ENCODE data around the gene GNAL. TPM values are rescaled to one million over a fixed set of nuclear protein-coding genes. Genes with fewer than 3 reads are reported as not detected.

Gene GNAL
- total RNA-seq, 1 donor from 2014 or later = 26.8 TPM

DNA sequence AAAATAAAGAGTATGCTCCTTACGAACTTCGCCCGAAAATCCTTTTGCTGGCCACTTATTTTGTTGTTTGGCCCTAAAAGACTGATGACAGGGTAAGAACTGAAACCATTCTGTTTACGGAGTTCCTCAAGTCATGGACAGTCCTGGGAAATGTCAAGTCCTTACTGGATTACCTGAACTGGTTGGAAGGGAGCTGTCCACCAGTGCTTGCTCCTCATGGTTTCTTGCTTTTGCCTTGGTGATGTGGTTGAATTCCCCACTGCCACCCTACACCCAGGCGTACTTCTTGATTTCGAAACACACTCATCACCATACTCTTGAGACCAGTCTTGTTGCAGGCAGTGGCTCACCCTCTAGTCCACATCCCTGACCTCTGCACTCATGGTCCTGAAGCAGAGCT lies 113.1 kb downstream of the GNAL start:
- no peaks in the 10 kb centered on the region for H3K36me3 Mint-ChIP-seq
- Histone ChIP-seq H2AFZ (replicated peaks) (no peak overlapping the region), H3K36me3 (no peaks in the 10 kb centered on the region), H3K4me1 (peaks cover under 1% of the 10 kb centered on the region), H3K27ac (no peak overlapping the region), H3K9me3 (ENCODE audit: low read depth) (no peaks in the 10 kb centered on the region), H3K79me2 (ENCODE audit: low read depth) (no peaks in the 10 kb centered on the region), H3K27me3 (no peaks in the 10 kb centered on the region), H3K9ac (no peak overlapping the region), H3K4me3 (no peak overlapping the region), H4K20me1 (ENCODE audit: low read depth) (no peaks in the 10 kb centered on the region), H3F3A (ENCODE audit: low read depth) (no peaks in the 10 kb centered on the region), H3K4me2 (no peak overlapping the region)
- DNase-seq (ENCODE audit: low spot score) = no peak
- no peak overlapping the region for H3K4me3 Mint-ChIP-seq
- H3K27me3 Mint-ChIP-seq (ENCODE audit: insufficient read depth, low read depth) = no peaks in the 10 kb centered on the region
- H3K9me3 Mint-ChIP-seq = no peaks in the 10 kb centered on the region
- H3K27ac Mint-ChIP-seq = no peak overlapping the region
- H3K4me1 Mint-ChIP-seq = peaks cover 20% of the 10 kb centered on the region
- no peak for TF ChIP-seq EZH2 (IDR thresholded peaks at IDR 0.05)
- no peak for TF ChIP-seq EZH2phosphoT487 (IDR thresholded peaks at IDR 0.05)
- TF ChIP-seq, protein P1, sequence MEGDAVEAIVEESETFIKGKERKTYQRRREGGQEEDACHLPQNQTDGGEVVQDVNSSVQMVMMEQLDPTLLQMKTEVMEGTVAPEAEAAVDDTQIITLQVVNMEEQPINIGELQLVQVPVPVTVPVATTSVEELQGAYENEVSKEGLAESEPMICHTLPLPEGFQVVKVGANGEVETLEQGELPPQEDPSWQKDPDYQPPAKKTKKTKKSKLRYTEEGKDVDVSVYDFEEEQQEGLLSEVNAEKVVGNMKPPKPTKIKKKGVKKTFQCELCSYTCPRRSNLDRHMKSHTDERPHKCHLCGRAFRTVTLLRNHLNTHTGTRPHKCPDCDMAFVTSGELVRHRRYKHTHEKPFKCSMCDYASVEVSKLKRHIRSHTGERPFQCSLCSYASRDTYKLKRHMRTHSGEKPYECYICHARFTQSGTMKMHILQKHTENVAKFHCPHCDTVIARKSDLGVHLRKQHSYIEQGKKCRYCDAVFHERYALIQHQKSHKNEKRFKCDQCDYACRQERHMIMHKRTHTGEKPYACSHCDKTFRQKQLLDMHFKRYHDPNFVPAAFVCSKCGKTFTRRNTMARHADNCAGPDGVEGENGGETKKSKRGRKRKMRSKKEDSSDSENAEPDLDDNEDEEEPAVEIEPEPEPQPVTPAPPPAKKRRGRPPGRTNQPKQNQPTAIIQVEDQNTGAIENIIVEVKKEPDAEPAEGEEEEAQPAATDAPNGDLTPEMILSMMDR (IDR thresholded peaks at IDR 0.05) = no peak

DNA sequence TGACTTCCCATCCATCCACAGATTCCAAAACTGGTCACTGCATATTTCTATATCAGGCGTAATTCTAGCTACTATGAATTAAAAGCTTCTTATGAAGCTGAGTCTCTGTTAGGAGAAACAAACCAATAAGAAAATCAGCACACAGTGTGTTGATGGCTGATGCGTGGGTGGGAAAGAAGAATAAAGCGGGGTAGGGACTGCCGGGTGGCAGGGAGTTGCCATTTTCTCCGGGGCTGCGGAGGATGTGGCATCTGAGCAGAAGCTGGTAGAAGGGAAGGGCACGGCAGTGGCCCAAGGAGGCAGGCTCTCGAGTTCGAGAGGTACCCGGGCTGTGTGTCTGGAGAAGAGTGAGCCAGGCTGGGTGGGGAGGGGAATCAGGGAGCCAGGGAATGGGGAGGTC lies 113.5 kb downstream of the GNAL start:
- no peak for DNase-seq (ENCODE audit: low spot score)
- Histone ChIP-seq H3K27ac (no peak overlapping the region), H3K9me3 (ENCODE audit: low read depth) (no peaks in the 10 kb centered on the region), H4K20me1 (ENCODE audit: low read depth) (no peaks in the 10 kb centered on the region), H3K9ac (no peak overlapping the region), H2AFZ (replicated peaks) (no peak overlapping the region), H3F3A (ENCODE audit: low read depth) (no peaks in the 10 kb centered on the region), H3K4me3 (no peak overlapping the region), H3K4me2 (no peak overlapping the region), H3K36me3 (no peaks in the 10 kb centered on the region), H3K27me3 (no peaks in the 10 kb centered on the region), H3K79me2 (ENCODE audit: low read depth) (no peaks in the 10 kb centered on the region), H3K4me1 (peaks cover 4% of the 10 kb centered on the region)
- H3K27ac Mint-ChIP-seq = no peak overlapping the region
- H3K36me3 Mint-ChIP-seq = no peaks in the 10 kb centered on the region
- no peaks in the 10 kb centered on the region for H3K9me3 Mint-ChIP-seq
- no peak overlapping the region for H3K4me3 Mint-ChIP-seq
- TF ChIP-seq EZH2phosphoT487 (IDR thresholded peaks at IDR 0.05) (no peak), EZH2 (IDR thresholded peaks at IDR 0.05) (no peak)
- TF ChIP-seq, protein P1 (IDR thresholded peaks at IDR 0.05) = no peak
- peaks cover 24% of the 10 kb centered on the region for H3K4me1 Mint-ChIP-seq
- no peaks in the 10 kb centered on the region for H3K27me3 Mint-ChIP-seq (ENCODE audit: insufficient read depth, low read depth)

DNA sequence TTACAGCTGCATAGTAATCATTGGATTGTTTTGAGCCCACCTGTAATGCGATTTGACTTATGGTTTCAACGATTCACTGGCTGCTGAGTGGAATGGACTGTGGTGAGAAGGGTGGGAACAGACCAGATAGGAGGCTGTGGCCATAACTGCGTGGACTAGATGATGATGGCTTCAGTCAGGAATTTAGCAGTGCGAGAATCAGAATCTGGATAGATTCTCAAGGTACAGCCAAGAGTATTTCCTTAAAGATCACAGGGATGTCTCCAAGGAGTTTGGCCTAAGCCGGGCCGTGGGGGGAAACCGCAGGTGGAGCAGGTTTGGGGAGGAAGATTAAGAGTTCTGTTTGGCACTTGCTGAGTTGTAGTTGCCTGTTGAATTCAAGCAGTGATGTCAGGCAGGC lies 118.2 kb downstream of the GNAL start:
- no peak overlapping the region for H3K27ac ChIP-seq

More for the DNA sequence above, 118.2 kb downstream of the GNAL start:
- Histone ChIP-seq H3K36me3 (no peaks in the 10 kb centered on the region), H3K27me3 (no peaks in the 10 kb centered on the region), H3K4me3 (no peak overlapping the region), H4K20me1 (ENCODE audit: low read depth) (no peaks in the 10 kb centered on the region), H3F3A (ENCODE audit: low read depth) (peaks cover 20% of the 10 kb centered on the region), H3K4me2 (no peak overlapping the region), H3K9me3 (ENCODE audit: low read depth) (no peaks in the 10 kb centered on the region), H2AFZ (replicated peaks) (no peak overlapping the region), H3K79me2 (ENCODE audit: low read depth) (no peaks in the 10 kb centered on the region), H3K9ac (no peak overlapping the region), H3K4me1 (peaks cover 24% of the 10 kb centered on the region)
- DNase-seq (ENCODE audit: low spot score) = no peak
- Mint-ChIP-seq H3K27ac (no peak overlapping the region), H3K27me3 (ENCODE audit: insufficient read depth, low read depth) (peaks cover 4% of the 10 kb centered on the region), H3K36me3 (no peaks in the 10 kb centered on the region), H3K4me3 (no peak overlapping the region), H3K4me1 (peaks cover 42% of the 10 kb centered on the region), H3K9me3 (no peaks in the 10 kb centered on the region)
- TF ChIP-seq EZH2phosphoT487 (IDR thresholded peaks at IDR 0.05) (no peak), EZH2 (IDR thresholded peaks at IDR 0.05) (no peak)
- TF ChIP-seq, protein P1 (IDR thresholded peaks at IDR 0.05) = no peak

All from neural progenitor cell (in vitro differentiated cells).